GM21723 (cell line): Measurements from ENCODE around the gene DTX1.
A peak's percentile ranks its signal among the peaks of the same experiment; 100 is the strongest.

Source experiments
- ATAC-seq: cut with Tn5 transposase; IDR thresholded peaks from one replicate; pipeline ENCODE4 v1.9.1; 2021; ENCODE audit warnings: mild to moderate bottlenecking, moderate library complexity; ENCODE audit not compliant: unreplicated experiment

Gene DTX1

DNA sequence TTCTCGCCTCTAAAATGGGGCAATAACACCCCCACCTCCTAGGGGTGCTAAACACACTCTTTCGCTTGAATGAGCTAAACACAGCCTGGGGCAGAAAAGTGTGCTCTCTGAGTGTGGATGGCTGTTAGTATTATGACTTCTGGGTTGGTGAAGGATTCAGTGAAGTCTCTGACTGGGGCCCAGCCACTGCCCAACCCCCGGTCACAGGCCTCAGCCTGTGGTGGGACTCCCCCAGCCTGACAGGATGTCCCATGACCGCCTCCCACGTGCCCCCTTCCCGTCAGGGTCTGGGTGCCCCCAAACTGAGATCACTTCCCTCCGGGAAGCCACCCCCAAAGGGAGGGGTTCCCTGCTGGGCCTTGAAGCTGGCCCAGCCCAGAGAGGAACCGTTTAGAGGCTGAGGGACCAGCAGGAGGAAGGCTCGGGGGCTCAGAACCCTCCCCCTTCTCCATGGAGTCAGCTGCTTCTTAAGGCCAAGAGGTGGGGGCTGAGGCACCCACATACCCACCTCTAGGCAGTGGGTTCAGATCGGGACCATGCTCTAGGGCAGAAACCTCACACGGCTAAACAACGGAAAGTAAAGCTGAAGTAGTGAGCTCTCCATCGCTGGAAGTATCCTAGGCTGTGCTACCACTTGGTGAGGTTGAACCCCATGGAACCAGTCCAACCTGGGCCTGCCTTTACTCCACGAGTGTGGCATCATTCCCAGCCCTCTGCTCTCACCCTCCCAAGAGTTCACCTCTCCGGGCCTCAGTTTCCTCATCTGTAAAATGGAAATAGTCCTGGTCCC, 13.8 kb downstream of the DTX1 start:
- peak; percentile 63 for ATAC-seq

DNA sequence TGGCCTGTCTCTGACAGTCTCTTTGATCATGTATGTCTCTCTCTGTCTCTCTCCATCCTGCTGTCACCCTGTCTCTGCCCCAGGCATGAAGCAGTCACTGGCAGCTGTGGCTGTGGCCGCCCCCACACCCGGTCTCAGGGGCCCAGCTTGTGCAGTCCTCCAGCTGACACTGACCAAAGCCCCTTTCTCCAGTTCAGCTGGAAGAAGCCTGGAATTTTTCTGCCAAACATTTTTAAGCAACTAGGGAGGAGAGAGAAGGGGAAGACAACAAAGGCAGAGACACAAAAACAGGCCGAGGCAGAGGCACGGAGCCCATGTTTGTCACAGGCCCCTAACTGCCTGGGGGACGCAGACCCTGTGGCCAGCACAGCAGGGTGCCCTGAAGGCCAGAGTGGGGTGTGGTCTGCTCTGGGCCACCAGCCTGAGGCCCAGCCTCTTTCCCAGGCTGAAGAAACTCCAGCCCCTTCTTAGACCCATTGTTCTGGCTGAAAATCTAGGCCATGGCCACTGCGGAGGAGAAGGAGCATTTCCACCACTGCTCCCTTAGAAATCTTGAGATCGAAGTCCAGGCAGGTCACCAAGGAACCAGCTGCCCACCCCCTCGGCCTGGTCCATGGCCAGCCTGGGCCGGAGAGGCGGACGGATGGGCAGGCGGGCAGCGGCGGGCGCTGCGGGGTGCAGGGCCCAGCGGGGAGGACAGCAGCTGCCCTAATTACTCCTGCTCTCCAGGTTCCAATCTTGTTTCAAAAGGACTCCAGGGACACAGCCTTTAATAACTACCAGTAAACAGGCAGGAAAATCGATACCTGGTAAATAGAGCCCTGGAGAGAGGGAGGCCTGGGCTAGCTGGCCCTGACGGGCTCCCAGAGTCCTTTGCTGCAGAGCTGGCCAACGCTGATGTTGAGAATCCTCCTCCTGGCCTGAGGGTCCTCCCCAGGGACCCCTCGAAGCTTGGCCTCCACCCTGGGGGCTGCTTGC, 14.9 kb downstream of the DTX1 start:
- ATAC-seq: no peak

DNA sequence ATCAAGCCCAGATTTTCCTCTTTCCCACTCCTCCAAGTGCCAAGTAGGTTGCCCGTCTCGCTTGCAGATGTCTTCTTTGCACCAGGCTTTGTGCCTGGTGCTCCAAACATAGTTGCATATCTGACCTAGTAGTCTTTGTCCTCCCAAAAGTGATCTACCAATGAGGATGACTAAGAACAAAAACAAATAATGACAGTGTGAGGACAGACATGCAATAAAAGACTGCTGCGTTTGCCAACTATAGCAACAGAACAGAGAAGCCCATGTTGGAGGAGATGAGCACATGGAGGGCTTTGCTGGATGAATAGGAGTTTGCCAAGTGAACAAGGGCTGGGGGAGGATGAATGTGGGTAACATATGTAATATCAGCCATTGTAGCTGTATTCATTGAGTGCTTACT, 15.6 kb downstream of the DTX1 start:
- ATAC-seq: no peak

DNA sequence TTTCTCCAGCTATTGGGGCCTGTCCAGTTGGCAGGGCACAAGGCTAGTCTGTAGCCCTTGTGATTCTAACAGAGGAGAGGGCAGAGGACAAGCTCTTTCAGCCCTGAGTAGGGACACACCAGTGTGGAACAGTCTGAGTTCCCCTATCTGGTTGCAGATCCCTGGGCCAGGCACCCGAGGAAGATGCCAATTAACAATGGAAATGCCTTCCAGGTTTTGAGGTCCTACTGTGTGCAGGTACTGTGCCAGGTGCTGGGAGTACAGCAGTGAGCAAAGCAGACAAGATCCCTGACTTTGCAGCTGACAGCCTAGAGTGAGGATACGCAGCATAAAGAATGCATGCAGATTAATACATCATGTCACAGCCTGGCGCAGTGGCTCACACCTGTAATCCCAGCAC, 17.1 kb downstream of the DTX1 start:
- no peak for ATAC-seq

DNA sequence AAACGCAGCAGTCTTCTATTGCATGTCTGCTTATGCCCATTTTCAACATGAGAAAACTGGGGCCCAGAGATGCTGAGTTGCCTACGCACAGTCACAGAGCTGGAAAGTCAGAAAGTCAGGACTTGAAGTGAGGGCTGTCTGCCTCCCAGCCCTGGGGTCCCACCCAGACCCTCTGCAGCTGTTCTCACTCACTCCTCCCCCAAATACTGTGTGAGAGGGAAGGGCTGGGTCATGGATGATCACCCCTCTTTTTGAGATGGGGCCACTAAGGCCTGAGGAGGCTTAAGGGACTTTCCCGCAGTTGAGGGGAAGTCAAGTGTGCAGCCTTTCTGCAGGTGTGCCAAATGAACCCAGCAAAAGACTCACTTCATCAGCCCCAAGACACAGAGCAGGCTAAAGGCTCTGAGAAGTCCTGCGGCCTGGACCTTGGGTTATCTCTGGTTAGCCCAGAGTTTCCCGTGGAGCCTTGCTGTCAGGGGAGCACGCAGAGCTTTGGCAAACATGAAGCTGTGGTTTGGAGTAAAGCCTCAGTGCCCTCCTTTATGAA, 18.7 kb downstream of the DTX1 start:
- peak; percentile 94 for ATAC-seq

DNA sequence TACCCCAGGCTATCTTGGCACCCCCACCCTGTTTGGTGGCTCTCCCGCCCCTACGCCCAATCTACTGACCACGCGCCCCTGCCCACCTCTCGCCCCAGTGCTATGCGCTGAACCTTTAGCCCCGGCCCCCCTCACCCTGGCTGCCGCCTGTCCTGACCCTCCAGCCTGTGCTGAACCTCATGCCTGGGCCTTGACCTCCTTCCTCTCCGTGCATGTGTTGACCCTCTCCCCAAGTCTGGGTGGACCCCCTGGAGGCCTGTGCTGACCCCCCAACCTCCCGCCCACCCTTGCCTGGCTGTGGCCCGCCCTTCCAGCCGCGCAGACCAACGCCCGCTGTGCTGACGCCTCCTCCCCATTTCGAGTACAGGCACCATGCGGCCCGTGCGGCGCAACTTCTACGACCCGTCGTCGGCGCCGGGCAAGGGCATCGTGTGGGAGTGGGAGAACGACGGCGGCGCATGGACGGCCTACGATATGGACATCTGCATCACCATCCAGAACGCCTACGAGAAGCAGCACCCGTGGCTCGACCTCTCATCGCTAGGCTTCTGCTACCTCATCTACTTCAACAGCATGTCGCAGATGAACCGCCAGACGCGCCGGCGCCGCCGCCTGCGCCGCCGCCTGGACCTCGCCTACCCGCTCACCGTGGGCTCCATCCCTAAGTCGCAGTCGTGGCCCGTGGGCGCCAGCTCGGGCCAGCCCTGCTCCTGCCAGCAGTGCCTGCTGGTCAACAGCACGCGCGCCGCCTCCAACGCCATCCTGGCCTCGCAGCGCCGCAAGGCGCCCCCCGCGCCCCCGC, 20.7 kb downstream of the DTX1 start:
- no peak for ATAC-seq

DNA sequence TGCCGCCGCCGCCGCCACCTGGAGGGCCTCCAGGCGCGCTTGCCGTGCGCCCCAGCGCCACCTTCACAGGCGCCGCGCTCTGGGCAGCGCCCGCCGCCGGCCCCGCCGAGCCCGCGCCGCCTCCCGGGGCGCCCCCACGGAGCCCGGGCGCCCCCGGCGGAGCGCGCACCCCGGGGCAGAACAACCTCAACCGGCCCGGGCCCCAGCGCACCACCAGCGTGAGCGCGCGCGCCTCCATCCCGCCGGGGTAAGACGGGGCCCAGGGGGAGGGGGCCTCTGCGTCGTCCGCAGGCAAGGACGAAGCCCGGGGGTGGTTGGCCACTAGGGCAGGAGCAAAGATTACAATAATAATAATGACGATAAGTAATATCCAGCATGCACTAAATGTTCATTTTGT, 21.3 kb downstream of the DTX1 start:
- ATAC-seq: no peak

DNA sequence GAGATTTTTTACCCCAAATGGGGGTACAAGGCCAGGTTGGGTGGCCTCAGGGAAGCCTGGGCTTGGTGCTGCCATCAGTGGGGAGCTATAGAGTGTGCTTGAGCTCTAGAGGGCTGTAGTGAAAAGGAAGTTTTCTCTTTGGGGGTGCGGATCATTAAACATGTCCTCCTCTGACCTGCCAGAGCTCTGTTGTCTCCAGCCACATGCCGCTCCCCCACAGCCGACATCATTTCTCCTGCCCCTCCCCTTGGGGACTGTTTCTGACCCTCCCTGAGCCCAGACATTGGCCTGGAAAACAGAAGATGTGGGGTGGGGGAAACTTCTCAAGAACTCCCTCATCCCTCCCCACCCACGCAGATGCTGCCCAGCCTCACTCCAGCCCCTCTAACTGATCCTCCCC, 25.3 kb downstream of the DTX1 start:
- ATAC-seq: no peak

DNA sequence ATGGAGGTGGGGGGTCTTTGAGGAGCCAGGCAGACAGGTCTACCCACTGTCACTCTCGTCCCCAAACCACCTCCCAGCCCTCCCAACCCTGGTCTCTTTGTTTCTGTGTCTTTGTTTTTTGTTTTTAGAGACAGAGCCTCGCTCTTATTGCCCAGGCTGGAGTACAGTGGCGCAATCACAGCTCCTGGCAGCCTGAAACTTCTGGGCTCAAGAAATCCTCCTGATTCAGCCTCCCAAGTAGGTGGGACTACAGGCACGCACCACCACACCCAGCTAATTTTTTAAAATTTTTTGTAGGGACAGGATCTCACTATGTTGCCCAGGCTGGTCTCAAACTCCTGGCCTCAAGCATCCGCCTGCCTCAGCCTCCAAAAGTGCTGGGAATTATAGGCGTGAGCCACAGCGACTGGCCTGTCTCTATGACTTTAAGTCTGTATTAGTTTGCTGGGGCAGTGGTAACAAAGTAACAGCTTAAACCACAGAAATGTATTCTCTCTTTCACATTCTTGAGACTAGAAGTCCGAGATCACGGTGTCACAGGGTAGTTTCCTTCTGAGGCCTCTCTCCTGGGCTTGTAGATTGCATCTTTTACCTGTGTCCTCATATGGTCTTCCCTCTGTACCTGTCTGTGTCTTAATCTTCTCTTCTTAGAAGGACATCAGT, 26.1 kb downstream of the DTX1 start:
- peak; percentile 67 for ATAC-seq

DNA sequence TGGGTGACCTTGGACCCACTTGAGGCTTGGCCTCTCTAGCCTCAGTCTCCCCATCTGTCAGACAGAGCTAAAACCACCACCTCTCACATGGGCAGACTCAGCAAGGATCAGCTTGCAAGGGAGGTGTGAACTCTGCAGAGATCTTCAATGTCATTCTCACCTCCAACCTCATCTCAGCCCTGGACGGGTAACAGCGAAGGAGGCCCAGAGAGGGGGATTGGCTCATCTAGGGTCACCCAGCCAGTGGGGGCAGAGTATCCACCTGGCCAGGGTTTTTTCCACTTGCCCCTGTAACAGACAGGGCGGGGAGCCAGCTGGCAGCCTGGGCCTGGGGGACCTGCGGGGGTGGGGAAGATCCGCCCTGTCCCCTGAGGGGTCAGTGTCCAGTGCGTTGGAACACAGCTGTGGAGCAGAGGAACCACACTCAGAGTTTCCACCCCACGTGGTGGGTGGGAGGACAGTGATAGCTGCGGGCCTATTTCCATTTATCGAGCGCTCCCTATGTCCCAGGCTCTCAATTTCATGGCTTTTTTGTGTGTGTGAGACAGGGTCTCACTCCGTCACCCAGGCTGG, 27.4 kb downstream of the DTX1 start:
- ATAC-seq: no peak

DNA sequence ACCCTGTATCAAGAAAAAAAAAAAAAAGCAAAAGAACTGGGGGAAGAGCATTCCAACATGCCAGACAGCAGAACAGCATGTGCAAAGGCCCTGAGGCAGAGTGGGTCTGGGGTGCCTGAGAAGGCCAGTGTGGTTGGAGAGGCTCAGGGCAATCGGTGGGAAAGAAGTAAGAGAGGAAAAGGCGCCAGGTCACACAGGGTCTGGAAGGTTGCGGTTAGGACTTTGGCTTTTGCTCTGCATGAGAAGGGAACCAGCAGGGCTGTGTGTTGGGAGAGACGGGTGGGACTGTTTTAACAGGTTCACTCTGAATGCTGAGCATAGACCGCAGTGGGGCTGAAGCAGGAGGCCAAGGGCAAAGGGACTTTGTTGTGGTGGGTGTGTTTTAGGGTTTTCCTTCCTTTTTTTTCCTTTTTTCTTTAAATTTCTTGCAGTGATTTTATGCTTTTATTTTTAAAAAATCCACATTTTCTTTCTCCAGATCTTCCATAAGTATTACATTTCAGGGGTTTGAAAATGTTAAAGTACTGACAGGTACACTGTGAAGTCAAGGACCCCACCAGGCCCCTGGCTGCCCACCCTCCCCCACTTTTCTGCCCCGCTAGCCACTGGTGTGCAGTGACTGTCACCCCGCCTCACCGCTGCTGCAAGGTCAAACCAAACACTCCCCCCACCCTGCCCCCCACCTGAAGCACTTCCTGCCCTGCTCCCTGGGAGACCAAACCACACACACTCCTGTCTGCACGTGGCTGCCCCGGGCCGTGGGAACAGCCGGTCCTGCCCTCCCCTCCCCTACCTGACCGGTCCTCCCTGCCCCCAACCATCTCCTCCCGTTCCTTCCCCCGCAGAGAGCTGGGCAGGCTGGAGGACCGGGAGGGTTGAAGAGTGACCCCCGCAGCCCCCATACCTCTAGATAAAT, 30.0 kb downstream of the DTX1 start:
- no peak for ATAC-seq

DNA sequence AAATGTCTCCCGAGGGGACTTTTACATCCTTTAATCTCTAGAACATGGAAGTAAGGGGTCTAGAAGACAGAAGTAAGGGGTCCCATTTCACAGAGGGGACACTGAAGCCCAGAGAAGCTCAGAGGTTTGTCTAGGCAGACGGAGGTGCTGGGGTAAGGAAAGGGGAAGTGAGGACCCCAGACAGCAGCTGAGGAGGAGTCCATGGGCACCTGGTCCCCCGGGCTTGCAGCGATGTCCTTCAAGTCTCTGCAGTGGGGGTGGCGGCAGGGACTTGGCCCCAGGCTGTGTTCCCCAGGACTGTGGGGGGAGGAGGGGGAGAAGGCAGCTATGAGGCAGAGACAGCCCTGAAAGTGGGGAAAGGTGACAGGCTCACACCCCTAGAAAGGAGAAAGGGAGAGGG, 30.7 kb downstream of the DTX1 start:
- ATAC-seq: no peak

DNA sequence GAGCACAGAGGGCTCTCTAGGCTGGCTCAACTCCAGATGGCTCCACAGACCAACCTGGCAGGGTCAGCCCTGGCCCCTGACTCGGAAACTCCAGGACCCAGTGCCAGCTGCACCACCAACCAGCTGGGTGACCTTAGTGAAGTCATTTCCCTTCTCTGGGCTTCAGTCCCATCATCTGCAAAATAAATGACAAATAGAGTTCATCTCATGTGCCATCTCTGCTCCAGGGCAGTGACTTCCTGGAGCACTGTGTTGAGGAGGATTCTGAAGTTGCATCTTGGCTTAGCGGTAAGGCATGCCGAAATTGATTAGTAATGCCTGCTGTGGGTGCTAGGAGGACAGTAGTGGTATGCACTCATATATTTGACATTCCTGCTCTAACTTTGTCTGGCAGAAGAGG, 31.5 kb downstream of the DTX1 start:
- ATAC-seq: no peak

DNA sequence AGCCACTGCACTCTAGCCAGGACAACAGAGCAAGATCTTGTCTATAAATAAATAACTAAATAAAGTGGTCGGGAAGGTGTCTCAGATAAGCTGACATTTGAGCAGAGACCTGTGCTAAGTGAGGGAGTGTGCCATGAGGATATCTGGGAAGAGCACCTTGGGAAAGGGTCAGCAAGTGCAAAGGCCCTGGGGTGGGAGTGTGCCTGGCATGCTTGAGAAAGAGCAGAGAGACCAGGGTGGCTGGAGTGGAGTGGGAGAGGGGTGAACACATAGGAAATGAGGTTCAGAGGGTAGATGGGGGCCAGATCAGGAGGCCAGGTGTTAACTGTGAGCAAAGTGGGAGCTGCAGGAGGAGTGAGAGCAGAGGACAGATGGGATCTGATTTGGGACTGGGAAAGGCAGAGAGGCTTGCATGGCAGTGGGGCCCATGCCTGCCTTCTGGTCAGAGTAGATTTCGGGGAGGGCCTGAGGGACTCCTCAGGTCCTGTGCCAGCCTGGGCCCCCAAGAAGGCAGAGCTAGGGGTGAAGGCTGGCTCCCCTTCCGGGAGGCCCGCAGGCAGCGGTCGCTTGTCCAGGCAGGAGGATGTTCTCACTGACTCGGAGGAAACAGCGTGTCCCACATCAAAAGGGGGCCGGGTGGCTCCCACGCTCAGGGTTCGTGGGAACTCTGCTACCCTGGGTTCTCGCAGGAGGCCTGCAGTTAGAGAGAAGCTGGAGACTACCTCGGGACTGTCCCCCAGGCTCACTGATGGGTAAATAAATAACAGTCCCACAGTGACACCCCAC, 32.6 kb downstream of the DTX1 start:
- no peak for ATAC-seq

DNA sequence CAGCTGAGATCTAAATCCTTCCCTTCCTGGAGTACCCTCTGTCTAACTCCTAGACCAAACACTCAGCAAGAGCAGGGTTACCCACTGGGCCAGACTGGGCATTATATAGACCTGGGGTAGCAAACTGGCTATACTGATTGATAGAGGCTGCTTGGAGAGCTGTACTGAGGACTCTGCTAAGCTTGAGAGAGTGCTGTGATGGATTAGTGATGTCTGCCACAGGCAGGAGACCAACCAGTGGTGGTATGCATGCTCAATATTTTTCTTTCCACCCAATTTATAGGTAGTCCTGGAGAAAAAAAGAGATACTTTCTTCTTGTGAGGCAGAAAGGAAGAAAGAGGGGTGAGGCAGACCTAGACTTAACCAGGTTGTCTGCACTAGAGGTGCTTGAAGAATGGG, 33.3 kb downstream of the DTX1 start:
- ATAC-seq: no peak

DNA sequence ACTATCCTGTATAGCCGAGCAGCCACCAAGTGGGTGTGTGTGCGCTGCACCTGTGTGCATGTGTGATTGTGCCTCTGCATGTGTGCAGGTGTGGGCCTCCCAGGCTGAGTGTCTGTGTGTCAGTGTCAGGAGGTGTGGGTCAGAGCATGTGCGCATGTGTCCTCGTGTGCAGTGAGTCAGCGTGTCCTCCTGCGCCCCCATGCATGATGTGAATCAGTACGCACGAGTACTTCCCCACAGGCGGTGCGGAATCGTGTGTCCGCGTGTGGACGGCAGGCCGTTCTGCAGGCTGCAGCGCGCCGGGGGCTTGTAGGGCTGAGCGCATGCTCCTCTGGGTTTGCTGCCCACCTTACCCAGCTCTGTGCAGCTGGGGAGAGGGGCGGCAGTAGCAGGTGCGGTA, 34.2 kb downstream of the DTX1 start:
- ATAC-seq: no peak

DNA sequence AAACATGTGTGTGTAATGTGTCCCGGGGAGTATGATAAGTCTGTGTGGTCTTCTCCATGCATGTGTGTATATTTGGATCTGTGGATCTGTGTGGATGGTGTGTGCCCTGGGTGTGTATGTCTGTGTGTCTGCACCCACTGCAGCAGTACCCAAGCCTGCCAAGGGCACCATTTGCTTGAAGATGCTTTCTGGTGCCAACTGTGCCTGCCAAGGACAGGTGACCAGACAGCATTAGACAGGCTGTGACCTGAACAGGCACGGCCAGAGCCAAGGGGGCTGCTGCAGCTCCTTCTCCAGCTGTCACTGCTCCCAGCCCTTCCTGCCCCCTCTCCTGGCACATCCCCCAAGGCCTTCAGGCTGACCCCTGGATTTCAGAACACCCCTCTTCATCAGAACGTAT, 35.0 kb downstream of the DTX1 start:
- no peak for ATAC-seq
